Superior temporal gyrus (tissue), 1 donor: ENCODE data around the gene ASTN2.

ENCODE experiments used
- DNase-seq: peaks from one replicate; pipeline ENCODE4 v3.0.0-alpha.2; 2016; ENCODE audit errors: extremely low spot score

The ASTN2 gene

DNA sequence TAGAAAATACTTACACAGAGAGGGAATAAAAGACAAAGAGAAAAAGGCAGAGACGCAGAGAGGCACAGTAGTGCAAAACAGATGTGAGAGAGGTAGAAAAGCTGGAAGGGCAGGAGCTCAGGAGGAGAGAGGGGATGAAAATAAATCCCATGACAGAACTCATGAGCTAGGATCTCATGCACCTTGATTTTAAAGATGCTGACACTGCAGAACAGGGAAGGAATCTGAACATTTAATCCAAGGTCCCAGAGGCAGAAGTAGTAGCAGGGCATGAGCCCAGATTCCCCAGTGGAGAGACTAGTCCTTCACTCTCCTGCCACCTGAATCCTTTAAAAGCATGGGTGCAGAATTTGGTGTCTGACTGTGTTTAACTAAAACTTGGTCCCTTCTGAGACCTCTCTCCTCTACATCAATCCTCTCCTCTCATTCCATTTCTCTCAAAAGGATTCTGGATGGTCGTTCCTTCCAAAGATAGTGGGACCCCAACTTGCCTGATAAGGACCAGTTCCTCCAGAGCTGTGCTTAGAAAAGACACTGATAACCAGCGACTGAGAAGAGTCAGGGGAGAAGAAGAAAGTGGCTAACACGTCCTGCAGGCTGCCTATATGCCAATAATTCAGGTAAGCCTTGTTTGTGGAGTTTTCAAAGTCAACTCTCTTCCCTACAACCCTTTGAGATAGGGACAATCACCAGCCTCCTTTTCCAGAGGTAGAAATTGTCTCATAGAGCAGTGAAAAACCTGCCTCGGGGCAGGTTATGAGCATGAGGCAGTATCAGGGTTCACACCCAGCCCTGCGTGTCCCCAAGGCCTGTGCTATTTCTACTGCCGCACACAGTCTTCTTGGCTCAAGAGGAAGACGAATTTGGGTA is 931.0 kb downstream of the ASTN2 start:
- no peak for DNase-seq

DNA sequence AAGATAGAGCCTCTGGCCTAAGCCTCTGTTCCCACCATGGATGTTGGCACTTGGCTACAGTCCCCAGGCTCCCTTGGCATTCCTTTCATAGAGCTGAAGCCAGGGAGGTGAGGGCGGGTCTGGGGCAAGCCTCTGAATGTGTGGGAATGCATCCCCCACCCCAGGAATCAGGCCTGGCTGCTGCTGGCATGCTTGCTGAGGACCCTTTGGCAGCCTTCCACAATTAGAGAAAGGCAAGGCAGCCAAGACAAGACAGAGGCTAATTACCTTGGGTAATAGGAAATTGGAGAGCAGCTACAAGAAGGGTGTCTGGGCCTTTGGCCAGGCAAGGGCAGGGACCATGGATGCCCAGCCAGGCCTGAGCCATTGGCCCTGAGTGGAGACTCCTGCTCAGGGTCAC is 932.1 kb downstream of the ASTN2 start:
- DNase-seq: peak; percentile 27

DNA sequence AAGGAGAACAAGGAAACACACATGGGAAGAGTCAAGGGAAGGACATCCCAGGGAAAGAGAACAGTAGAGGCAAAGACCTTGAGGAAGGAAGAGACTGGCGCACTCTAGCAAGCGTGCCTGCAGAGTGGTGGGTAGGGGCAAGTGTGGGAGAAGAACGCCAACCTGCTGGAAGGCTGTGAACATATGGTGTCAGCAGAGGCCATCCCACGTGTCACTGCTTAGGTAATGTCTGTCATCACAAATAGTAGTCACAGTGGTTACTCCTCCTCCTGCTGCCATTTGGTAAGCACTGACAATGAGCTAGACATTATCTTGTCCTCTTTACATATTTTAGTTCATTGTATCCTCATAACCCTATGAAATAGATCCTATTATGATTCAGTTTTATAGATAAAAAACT is 934.2 kb downstream of the ASTN2 start:
- no peak for DNase-seq

DNA sequence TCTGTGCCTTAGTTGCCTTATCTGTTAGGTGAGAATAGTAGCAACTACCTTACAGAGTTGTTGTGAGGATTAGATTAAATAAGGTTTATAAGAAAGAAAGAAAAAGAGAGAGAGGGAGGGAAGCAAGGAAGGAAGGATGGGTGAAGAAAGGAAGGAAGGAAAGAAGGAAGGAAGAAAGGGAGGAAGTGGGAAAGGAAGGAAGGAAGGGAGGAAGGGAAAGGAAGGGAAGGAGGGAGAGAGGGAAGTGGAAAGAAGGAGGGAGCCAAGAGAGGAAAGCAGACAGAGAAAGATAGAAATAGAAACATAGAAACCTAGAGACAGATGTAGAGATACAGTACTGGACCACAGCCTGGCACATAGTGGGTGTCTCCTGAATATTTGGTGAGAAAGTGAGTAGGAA is 934.9 kb downstream of the ASTN2 start:
- DNase-seq: no peak

DNA sequence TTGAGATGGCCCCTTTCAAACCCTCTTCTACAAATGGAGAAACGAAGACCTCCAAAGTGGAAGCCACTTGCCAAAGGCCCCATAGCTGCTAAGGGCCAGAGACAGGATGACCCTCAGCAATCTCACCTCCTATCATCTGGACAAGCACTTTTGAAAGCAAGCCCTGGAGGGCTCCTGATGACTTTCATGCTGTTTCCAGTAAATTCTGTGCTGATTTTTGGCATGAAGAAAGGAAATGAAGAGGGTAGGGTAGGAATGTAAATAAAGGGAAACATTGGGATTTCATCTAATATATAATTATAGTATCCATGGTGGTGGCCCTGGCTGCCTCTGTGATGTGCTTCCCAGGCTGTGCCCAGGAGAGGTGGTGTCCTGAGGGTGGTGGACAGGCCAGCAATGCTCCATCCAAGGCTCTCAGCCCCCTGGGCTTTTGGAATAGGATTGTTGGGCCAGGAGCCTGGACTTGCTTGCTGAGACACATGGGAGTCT is 935.8 kb downstream of the ASTN2 start:
- DNase-seq: no peak

DNA sequence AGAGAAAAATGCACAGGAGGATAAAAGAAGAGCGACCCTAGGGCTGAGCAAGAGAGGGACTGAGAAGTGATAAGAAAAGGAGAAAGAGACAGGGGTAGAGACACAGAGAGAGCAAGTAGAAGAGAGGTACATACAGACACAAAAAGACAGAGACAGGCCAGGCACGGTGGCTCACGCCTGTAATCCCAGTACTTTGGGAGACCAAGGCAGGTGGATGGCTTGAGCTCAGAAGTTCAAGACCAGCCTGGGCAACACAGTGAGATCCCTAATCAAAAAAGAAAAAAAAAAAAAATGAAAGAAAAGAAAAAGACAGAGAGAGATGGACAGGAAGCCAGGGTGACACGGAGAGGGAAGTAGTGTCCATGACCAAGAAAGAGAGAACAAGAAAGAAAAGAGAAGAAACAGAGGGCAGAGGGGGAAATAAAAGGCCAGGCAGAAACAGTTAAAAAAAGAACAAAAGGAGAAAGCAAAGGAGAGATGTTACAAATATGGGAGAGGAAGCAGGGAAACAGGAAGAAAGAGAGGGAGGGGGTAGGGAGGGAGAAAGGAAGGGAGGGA is 937.2 kb downstream of the ASTN2 start:
- no peak for DNase-seq

DNA sequence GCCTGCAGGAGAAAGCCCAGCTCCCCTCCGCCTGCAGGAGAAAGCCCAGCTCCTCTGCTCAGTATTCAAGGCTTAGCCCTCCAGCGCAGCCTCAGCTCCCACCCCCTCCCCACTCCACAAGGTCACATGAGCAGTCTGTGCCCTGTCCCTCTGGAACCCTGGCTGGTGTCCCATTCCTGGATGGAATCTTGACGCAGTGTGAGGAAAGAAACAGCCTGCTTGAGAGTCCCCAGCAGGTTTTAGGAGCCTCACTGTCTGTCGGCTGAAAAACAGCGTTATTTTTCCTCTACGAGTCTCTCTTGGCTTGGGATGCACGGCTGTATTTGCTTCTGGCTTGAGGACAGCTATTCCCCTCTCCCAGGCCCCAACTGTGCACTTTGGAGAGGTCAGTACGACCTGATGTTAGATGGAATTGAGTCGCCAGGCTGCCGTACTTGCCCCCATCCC is 937.9 kb downstream of the ASTN2 start:
- no peak for DNase-seq

DNA sequence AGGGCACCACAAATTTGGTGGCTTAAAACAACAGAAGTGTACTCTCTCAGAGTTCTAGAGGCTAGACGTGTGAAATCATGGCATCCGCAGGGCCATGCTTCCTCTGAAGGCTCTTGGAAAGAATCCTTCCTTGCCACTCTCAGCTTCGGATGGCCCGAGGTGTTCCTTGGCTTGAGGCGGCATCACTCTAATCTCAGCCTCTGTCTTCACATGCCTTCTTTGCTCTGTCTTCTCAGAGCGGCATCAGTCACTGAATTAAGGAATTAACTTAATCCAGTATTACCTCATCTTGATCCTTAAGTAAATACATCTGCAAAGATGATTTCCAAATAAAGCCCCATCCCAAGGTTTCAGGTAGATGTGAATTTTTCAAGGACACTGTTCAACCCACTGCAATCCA is 938.9 kb downstream of the ASTN2 start:
- no peak for DNase-seq

DNA sequence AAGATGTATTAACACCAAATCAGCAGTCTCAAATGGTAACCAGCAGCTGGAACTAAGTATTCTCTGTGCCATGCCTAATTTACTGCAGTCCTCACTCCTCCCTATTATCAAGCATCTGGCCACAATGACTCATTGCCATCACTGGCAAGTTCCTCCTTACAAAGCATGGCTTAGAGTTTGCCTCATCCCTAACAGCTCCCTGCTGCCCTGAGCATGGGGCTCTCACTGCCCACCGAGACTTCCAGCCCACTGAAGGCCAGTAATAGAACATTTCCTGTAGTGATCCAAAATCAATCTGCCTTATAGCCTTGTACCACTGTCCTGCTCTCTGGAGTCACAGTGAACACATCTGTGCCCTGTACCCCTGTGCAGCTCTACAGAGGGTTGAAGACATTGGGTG is 939.7 kb downstream of the ASTN2 start:
- DNase-seq: no peak

DNA sequence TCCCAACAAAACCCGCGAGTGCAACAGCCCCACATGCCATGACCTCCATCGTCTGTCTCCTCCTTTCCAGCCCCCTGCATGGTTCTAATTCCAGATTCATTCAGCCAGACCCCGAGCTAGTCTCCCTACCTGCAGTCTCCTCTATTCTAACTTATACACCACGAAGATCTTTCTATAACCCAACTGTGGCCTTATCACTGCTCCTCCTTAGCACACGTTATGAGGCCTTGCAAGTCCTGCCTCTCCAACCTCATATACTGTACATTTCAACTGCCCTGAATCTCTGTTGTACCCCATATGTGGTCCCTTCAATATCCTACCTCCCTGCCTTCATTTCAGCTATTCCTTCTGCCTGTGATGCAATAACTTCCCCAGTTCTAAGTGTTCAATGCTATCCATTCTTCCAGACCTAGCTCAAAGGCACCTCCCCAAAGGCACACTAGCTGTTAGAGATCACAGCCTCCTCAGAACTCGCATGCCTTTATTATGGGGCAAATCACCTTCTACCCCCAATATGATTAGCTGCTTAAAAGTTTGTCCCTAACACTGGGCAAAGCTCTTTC is 942.8 kb downstream of the ASTN2 start:
- no peak for DNase-seq

DNA sequence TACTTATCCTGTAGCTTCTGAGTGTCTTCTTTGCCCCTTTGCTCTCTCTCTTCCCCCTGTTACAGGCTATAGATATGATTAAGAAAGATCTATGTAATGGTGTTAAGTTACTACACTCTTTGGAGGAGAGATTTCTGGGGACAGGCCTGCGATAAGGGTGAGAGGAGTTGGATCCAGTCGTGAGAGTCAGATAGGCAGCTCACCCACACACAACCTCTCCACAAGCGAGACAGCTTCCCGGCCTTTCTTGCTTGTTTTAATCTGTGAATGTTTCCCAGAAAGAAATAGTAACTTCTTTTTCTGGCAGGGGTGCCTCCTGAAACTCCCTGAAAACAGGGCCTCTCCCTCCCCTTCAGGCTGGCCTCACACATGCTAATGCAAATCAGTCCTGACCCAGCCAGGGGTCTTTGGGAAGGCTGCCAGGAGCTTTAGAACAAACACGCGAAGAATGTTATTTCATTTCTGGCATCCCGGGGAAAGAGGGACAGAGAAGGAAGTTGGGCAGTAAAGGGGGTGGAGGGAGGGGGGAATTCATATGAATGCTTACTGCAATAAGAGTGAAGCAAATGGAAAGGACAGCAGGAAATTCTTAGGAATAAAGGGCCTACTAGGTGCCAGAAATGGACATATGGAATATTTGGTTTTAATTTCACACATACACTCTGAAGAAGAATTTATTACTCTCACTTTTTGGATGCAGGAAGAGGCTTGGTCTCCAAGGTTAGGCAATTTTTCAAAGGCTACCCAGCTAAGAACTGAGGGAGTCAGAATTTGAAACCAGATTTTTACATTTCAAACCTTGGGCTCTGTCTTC is 943.6 kb downstream of the ASTN2 start:
- no peak for DNase-seq

DNA sequence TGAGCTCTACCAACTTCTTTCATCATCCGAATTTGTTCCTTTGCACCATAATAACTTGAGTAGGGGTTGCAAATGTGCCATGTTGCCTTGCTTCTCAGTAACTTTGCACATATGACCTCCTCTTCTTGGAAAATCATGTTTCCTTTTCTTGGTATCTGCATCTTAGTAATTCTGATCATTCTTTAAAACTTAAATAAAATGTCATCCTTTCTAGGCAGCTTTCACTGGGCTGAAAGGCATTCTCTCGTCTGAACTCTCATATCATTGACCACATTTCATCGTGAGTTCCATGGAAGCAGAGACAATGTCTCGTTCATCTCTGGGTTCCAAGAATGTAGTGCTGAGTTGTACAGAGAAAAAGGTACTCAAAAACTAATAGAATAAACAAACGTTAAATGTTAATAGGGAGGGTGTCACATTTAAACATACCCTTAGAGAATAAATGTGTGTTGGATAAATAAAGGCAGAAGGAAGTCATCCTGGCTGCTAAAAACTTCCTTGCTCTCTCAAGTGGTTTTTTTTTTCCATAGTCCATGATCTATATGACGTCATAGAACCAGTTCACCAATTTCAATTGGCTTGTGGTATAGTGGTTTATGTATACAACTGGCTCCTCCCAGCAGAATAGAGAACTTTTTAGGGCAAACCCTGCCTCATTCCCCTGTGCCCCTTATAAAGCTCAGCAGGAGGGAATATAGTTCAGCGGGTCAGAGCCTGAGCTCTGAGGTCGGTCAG is 945.9 kb downstream of the ASTN2 start:
- DNase-seq: no peak

DNA sequence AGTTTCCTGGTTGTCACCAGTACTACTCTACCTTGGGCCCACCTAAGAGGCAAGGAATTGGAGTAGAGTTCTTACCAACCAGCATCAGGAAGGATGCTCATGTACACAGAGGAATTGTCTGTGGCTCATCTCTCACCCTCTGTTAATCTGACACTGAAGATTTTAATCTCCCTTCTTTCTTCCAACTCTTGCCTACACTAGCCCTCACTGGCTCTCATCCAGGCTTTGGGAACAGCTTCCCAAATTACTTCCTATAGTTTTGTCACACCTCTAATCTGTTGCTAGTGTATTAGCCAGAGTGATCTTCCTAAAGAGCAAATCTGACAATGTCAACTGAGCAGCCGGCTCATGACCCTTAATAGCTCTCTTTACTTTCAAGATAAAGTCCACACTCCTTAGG is 946.5 kb downstream of the ASTN2 start:
- no peak for DNase-seq

DNA sequence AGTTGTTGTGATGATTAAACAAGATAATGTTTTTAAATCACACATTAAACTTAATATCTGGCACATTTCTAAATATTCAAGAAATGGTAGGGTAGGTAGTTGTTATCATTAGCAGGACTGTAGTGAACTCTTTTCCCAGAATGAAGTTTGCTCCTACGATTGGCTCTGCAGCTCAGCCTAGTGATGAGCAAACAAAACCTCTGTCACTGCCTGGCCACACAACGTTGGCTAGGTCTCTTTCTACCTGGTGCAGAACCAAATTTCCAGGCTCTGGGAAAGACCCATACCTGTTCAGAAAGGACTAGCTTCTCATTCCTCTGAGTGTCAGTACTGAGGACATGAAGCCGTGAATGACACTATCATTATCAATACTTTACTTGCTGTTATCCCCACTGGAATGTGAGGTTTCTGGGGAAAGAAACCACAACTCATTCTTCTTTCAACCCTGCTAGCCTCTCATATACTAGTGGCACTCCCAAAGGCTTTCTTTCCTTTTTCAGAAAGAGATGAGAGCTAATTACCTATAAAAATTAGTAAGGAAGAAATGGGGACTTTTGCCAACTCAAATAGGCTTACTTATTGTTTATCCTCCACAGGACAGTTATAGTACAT is 947.0 kb downstream of the ASTN2 start:
- DNase-seq: no peak

DNA sequence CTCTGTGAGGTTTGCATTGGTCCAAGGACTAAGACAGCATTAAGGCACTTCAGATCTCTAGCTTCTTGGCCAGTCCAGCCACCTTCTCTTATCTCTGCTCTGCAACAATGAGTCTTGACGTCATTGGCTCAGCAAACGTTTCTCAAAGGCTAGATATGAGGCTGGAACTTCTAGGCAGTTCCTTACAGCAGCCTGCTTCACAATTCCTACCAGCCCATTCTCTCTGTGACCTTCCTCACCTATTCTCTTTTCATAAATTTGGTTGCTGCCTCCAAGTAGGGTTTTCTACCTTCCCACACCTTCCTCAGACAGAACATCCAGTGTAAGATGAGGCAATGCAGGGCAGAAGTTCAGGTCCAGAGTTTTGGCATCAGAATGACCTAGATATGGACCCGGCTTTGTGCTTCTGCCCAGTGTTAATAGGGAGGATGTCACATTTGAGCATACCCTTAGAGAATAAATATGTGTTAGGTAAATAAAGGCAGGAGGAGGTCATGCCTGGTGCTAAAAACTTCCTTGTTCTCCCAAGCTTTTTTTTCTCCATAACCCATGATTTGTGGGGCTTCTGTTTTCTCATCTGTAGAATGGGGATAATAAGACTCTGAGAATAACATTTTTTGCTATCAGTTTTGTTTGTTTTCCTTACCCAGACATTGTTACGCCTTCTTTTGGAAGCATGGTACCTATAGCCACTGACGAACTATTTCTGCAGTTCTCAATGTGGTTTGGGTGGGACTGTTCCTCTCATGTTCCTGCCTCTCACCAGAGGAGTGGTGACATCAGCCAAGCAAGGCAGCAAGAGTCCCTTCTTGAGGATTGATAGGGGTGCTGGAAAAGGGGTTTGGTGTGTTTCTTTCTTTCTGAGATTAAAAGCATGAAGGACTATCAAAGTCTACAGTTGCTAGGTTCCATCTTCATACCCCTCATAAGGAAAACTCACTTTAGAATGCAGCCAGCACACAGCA is 948.3 kb downstream of the ASTN2 start:
- DNase-seq: no peak

DNA sequence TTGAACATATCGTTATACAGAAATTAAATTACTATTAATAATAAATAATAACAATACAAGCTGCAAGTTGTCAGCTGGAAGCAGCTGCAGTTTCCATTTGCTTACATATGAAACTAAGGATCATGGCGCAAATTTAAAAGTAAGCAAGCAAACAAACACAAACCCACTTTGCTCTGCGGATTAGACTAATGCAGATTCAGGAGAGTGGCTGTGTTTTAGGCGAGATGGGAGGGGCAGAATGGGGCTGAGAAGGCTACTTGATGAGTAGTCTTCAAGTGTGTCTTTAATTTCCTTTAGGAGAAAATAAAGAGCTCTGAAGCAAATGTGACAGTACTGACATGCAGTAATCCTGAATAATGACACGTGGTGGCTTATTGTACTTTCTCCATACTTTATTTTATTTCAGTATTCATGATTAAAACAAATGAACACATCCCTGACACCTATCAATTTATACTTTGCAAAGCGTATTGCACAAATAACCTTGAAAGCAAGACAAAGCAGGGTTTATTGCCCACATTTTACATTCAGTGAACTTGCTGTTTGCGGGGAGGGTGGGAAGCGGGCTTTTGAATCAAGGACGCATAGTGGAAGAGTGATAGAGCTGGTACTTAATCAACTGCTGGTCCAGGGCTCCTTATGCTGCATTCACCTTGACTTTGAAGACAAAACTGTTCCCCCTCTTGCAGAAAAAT is 949.1 kb downstream of the ASTN2 start:
- DNase-seq: no peak

DNA sequence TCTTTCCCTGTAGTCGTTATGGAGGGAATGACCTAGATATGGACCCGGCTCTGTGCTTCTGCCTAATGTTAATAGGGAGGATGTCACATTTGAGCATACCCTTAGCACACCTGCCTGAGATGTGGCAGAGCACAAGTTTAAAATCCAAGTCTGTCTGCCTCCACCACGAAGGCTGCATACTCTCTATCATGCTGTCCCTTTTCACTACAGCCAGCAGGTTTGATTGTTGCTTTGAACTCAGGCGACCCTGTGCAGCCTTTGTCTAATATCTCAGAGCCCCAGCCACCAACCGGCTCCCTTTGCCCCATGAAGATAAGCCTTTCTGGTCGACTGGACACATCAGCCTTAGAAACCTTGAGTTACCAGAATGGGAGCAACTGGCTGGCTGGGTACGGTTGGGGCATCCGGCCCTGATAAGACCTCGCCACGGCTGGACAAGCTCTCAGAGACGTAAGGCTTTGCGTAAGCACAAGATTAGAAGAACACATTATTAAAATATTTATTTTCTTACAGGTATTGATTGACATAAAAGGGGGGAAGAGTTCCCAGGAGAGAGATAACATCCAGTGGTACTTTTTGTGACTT is 949.8 kb downstream of the ASTN2 start:
- DNase-seq: no peak

DNA sequence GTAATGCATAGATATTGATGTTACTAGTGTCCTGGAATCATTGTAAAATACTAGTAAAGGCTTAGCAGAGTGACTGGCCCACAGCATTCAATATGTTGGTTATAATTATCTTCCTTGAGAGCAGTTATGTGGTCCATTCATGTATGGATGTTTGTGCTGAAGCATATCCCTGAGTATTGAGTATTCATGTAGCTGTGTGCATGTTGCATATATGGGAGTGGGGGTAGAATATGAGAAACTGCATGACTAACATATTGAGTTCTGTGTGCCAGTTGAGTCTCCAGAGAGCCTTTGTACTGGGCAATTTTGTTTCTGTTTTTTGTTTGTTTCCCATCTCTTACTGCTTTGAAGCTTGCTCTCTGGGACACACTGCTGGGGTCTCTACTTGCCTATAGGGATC is 950.4 kb downstream of the ASTN2 start:
- DNase-seq: no peak

DNA sequence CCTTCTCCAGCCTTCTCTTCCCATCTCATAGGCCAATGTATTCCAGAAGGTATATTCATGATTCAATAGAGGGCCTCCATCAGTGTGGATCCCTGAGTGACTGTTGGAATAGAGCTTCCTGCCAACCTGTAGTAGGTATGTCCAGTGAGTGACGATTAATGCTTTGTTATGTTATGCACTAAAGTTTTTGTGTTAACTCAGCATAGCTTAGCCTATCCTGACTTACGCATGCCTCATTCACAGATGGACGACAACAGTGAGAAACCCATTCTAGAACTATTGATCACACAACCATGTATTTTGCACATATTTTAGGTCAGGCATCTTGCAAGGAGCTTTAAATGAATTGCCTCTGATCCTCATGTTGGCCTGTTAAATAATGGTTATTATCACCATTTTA is 953.2 kb downstream of the ASTN2 start:
- no peak for DNase-seq
